C4-2B (cell line): ENCODE results near the gene EIF4G1.

ENCODE experiments used
- ZFX ChIP-seq: fragments of 450-650 bp; IDR thresholded peaks from 2 replicates; pipeline ENCODE4 v1.6.1; 2017
- TF ChIP-seq, protein P1 (sequence below): fragments of 450-650 bp; conservative IDR thresholded peaks from 2 replicates; pipeline ENCODE4 v1.5.1; 2017; ENCODE audit warnings: mild to moderate bottlenecking

DNA sequence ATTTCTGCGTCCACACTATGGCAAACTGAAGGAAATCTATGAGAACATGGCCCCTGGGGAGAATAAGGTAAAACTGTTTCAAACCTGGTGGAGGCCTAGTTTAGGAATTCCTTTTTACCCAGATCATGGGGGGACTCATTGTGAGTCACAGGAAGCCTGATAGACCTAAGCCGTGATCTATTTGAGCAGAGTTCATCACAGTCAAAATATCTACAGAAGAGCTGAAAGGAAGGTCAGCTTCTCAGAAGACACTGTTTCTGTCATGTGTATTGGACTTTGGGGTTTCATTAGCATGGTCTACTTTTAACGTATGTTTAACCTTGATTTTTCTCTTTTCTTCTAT lies 14.1 kb upstream of the EIF4G1 start:
- TF ChIP-seq, protein P1, sequence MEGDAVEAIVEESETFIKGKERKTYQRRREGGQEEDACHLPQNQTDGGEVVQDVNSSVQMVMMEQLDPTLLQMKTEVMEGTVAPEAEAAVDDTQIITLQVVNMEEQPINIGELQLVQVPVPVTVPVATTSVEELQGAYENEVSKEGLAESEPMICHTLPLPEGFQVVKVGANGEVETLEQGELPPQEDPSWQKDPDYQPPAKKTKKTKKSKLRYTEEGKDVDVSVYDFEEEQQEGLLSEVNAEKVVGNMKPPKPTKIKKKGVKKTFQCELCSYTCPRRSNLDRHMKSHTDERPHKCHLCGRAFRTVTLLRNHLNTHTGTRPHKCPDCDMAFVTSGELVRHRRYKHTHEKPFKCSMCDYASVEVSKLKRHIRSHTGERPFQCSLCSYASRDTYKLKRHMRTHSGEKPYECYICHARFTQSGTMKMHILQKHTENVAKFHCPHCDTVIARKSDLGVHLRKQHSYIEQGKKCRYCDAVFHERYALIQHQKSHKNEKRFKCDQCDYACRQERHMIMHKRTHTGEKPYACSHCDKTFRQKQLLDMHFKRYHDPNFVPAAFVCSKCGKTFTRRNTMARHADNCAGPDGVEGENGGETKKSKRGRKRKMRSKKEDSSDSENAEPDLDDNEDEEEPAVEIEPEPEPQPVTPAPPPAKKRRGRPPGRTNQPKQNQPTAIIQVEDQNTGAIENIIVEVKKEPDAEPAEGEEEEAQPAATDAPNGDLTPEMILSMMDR: no peak
- TF ChIP-seq ZFX: no peak
